ENCODE data around the gene GABRR3.
"Not testable (repeated sequence)": the region's sequence is repeated elsewhere in the genome, so short reads cannot be mapped to it uniquely, and the experiment has no call there.

Gene GABRR3

GRCh38 chr3:98022978-98023820 is 11.9 kb downstream of the GABRR3 start:
- no peak overlapping the region for H3K4me3 ChIP-seq (ENCODE audit: low read depth, low read length)

DNA sequence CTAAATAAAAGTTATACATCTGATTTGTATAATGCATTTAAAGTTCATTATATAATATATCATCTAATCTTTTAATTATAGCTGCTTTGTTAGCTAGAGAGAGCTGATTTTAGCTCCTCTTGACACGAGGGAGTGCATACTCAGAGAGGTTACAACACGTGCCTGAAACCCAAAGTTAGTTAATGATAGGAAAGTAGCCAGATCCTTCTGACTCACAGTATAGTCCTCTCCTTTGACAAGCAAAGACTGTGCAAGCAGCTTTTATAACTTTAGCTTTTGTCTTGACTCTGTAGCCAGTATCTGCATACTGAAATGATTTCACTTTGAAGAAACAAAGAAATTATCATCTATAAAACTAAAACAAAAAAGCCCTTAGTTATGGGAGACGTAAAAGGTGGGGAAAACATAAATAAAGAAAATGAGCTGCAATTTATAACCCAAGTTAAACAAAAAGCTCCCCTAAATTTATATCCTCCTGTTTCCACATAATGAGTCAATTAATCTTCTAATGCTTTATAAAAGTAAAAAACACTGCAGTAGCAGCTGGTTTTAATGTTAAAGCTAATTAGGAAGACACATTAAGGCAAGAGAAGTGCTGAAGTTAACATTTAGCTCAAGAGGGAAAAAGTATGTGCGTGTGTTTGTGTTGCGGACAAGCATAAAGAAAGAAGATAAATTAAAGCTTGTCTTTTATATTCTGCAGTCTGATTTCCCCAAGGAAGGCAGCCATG is 13.1 kb downstream of the GABRR3 start:
- H3K4me3 ChIP-seq (ENCODE audit: low read depth, low read length), result no peak overlapping the region

GRCh38 chr3:98020412-98020811 is 14.7 kb downstream of the GABRR3 start:
- no peak overlapping the region for H3K4me3 ChIP-seq (ENCODE audit: low read depth, low read length)

GRCh38 chr3:98018301-98018700 is 16.8 kb downstream of the GABRR3 start:
- no peak overlapping the region for H3K4me3 ChIP-seq (ENCODE audit: low read depth, low read length)

- no peak overlapping the region for H3K4me3 ChIP-seq (ENCODE audit: low read depth, low read length)
These were observed 20.9 kb downstream of the GABRR3 start for GRCh38 chr3:98014268-98014585.

DNA sequence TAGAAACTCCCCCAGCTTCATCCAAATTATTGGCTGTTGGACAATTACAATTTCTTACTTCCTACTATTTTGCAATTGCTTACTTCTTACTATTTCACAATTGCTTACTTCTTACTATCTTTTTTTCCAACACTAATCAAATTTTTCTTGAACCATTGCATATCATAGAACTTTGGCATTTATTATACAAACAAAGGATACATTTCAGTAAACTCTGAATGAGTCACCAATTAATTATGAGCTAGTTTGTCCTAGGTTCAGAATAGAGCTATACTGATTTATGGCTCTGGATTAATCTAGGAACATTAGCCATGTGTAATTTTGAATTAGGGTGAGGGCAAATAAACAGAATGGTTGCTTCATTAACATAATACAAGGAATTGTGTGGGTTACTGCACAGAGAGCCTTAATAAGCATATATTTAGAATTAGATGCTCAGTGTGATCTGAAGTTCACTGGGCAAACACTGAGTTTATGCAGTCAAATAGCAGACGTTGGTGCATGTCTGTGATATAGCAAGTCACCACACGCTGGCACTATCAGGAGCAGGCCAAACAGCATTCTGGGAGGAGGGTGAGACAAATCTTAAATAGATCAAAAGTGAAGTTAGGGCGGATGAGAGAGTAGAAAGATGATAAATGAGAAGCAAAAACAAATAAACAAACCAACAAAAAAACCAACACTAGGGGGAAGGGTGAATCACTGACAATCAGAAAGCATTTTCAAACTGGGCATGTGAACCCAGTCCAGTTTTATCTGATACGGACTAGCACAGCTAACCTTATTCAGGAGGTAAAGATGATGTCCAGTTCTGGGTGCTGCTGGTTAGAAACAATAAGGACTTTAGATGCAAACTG is 21.5 kb downstream of the GABRR3 start:
- H3K4me3 ChIP-seq (ENCODE audit: low read depth, low read length), result no peak overlapping the region

DNA sequence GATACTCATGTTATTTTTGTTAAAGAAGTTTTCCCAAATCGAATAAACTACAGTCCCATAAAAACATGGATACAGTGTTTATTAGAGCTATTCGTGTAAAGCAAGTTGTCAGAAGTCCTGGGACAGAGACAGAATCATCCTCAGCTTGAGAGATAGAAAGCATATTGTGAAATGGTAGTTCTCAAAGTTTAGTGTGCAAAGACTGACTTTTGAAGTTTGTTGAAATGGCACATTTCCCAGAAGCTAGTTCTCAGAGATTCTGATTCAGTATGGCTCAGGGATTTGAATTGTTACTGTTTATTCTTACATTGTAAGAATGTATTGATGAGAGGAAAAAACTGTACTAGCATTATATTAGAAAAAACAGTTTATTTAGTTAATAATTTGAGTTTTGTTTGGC is 22.1 kb downstream of the GABRR3 start:
- H3K4me3 ChIP-seq (ENCODE audit: low read depth, low read length), result no peak overlapping the region

DNA sequence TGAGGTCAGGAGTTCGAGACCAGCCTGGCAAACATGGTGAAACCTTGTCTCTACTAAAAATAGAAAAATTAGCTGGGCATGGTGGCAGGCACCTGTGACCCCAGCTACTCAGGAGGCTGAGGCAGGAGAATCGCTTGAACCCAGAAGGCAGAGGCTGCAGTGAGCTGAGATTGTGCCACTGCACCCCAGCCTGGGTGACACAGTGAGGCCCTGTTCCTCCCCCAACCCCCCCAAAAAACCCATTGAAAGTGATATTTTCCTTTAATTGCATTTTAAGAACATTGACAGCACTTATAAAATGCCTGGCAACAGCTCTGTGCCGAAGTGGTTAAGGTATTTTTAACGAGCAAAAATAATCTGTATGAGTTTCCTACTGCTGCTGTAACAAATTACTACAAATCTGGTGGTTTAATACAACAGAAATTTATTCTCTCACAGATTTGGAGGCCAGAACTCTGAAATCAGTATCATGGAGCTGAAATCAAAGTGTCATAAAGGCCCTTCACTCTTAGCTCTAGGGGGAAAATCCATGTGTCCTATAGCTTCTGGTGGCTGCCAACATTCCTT is 24.1 kb downstream of the GABRR3 start:
- H3K4me3 ChIP-seq (ENCODE audit: low read depth, low read length), result not testable (repeated sequence)

DNA sequence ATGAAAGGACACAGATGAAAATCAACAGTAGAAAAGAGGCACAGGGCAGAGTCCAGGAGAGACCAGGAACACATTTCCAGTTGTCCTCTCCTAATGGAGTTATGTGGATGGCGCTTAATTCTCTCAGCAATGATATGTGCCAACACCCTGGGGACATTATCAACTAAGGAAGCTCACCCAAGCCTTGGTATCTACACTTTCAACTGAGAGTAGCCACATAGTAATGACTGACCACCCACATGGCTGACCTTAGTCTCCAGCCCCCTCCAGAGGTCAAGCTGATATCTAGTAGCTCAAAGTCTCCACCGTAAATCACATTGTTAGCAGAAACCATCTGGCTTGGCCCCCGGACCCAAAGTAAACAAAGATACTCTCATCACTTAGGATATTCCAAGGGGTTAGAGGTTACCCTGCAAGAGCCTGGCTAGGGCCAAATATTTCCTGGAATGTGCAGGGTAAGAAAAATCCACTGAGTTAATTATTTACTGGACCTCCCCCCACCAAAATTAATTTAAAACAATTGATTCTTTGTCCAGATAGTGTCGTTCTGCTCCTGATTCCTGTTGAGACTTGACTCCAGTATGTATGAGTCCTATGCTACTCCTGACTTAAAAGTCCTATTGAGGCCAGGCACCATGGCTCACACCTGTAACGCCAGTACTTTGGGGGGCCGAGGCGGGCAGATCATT is 24.8 kb downstream of the GABRR3 start:
- no peak overlapping the region for H3K4me3 ChIP-seq (ENCODE audit: low read depth, low read length)

DNA sequence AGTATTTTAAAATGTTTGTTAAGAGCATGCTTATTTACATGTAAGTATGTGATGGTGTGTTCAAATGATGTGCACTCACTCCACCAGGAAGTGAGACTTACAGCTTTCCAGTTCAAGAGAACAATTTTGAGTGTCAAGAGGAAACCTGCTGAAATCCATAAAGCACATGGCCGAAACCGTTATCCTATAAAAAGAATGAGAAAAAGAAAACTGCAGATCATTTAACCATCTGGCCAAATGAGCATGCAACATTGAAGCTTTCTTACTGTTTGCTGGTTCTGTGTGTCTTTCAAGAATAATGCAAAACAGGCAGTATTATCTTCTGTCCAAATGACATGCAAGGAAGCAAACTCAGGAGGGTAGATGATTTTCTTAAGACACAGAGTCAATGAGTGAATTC is 26.3 kb downstream of the GABRR3 start:
- H3K4me3 ChIP-seq (ENCODE audit: low read depth, low read length), result no peak overlapping the region

DNA sequence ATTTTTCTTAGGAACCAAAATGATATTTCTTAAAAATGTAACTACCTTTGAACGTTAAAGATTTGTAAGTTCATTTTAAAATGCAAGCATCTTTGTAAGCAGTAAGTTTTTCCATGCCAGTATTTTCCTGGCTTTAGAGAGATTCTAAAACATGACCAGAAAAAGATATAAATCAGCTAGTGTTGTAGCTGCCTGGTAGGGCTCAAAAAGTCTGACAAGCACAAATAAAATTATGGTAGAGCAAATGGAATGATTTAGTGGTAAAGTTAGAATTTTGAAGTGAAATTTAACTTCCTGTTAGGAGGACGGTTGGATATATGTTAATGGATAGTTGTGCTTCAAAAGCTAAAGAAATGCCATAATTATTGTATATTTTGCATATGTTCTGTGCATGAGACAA is 29.7 kb downstream of the GABRR3 start:
- H3K4me3 ChIP-seq (ENCODE audit: low read depth, low read length), result no peak overlapping the region

GRCh38 chr3:98004721-98005120 is 30.4 kb downstream of the GABRR3 start:
- H3K4me3 ChIP-seq (ENCODE audit: low read depth, low read length), result no peak overlapping the region

- no peak overlapping the region for H3K4me3 ChIP-seq (ENCODE audit: low read depth, low read length)
These were observed 31.7 kb downstream of the GABRR3 start for GRCh38 chr3:98003306-98003969.

- H3K4me3 ChIP-seq (ENCODE audit: low read depth, low read length), result no peak overlapping the region
These were observed 32.4 kb downstream of the GABRR3 start for GRCh38 chr3:98002717-98003116.

DNA sequence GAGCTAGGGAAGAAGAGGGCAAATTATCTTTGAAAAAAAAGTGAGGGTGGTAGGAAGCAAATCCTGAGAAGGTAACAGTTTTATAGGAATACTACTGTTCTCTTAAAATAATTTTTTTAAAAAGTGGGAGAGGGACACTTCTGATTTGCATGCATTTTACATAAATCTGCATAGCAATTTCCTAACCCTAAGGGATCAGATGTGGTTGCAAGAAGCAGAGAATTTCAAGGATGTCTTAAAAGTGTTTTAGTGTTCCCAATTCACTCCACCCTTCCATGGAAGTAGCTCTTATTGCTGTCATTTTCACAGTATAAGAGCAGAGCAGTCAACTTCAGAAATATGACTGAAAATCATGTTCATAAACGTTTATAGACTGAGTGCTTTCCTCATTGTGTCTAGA is 35.1 kb downstream of the GABRR3 start:
- no peak overlapping the region for H3K4me3 ChIP-seq (ENCODE audit: low read depth, low read length)

GRCh38 chr3:97999103-97999502 is 36.0 kb downstream of the GABRR3 start:
- H3K4me3 ChIP-seq (ENCODE audit: low read depth, low read length), result no peak overlapping the region

DNA sequence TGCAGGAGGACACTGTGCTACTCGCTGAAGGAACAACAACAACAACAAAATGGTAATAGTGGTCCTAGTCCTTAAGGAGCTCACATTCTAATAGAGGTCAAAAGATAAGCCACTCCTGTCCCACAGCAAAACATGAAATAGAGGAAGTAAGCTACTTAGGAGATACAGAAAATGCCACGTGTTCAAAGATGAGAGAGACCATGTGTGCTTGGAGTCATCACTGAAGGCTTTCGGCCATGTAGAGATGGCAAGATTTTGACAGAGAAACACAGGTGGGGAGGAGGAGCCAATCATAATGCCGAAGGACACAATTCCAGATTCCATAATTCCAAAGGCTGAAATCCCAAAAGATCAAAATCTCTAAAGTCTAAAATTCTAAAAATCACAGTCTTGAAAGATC is 38.1 kb downstream of the GABRR3 start:
- no peak overlapping the region for H3K4me3 ChIP-seq (ENCODE audit: low read depth, low read length)

GRCh38 chr3:97994328-97994945 is 40.7 kb downstream of the GABRR3 start:
- H3K4me3 ChIP-seq (ENCODE audit: low read depth, low read length), result no peak overlapping the region

GRCh38 chr3:97993526-97993925 is 41.6 kb downstream of the GABRR3 start:
- H3K4me3 ChIP-seq (ENCODE audit: low read depth, low read length), result no peak overlapping the region

All from iPS-11a (cell line).